Prostate gland (tissue), 2 donors: Measurements from ENCODE around the gene ALPP. TPM values are rescaled to one million over a fixed set of nuclear protein-coding genes. Genes with fewer than 3 reads are reported as not detected.

Experiments used
- DNase-seq: peaks from one replicate; pipeline ENCODE4 v3.0.0-alpha.2; 2019; ENCODE audit warnings: low spot score
- H3K27ac ChIP-seq, 2 donors: fragments of 200-600 bp; sonication (generic); 2 replicates each; pipeline ENCODE4 v1.5.1; 2017 to 2019
- H3K27me3 ChIP-seq: fragments of 200-600 bp; sonication (generic); replicated peaks from 2 replicates; pipeline ENCODE4 v1.5.1; 2019; ENCODE audit not compliant: insufficient read depth
- H3K36me3 ChIP-seq, 2 donors: fragments of 200-600 bp; sonication (generic); 1 replicate in 1 of 2; 2 replicates in 1 of 2; pipeline versions ENCODE4 v1.5.1 to v1.8.1; 2017 to 2019
- H3K4me1 ChIP-seq: fragments of 200-600 bp; sonication (generic); replicated peaks from 2 replicates; pipeline ENCODE4 v1.5.1; 2019
- H3K4me3 ChIP-seq, 2 donors: fragments of 200-600 bp; sonication (generic); 2 replicates each; pipeline ENCODE4 v1.5.1; 2017 to 2019
- H3K9me3 ChIP-seq: fragments of 200-600 bp; sonication (generic); 2 replicates; pipeline ENCODE4 v1.5.1; 2017
- POLR2A ChIP-seq: fragments of 450-650 bp; IDR thresholded peaks from one replicate; pipeline ENCODE4 v1.6.1; 2016; ENCODE audit warnings: antibody characterized with exemption, mild to moderate bottlenecking
- POLR2AphosphoS5 ChIP-seq: sonication (generic); formaldehyde crosslinking; IDR thresholded peaks from one replicate; pipeline ENCODE4 v1.6.1; 2017; ENCODE audit warnings: antibody characterized with exemption
- WGBS: methylation state at CpG from one replicate; pipeline ENCODE4 v1.1.5; 2018; 5-methylcytosine and 5-hydroxymethylcytosine counted together
- intact Hi-C: fragments of 100-400 bp; cut with DNase I; formaldehyde crosslinking; loops from one replicate; pipeline ENCODE4 v1.14.2; 2022
- total RNA-seq, 2 donors: library from RNA; depleted of rRNA; stranded (reverse); fragments of >200 nt; gene quantifications; one replicate each; pipeline ENCODE4 v1.1.0, GENCODE V29; 2016
- TF ChIP-seq, protein P1 (sequence below), 4 experiments: fragments of 200-600 bp in 2 of 4; fragments of 450-650 bp in 2 of 4; sonication (generic) in 2 of 4; IDR thresholded peaks; 1 replicate in 3 of 4; 2 replicates in 1 of 4; pipeline ENCODE4 v1.5.1; 2016 to 2019; ENCODE audit warnings: antibody characterized with exemption in 4 of 4, mild to moderate bottlenecking in 2 of 4, moderate library complexity in 2 of 4

Gene ALPP
- total RNA-seq, 2 donors from 2014 or later: 0.97 TPM; not detected in 1

DNA sequence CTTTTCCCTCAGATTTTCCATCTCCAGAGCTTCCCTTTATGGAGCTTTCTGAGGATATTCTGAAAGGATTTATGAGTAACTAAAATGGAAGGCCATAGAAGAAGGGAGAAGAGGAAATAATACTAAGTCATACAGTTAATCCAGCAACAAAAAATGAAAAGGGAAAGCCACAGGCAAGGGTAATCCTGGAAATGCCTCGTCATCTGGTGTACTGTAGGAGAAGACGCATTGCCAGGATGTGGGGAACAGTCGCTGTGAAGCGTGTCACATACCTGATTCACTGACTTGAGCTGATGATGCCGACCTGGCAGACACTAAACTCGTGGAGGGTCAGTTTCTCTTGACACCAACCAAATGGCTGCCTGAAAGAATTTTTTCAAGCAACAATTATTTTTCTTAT is 34.7 kb upstream of the ALPP start:
- no peak for DNase-seq
- Histone ChIP-seq H3K4me3 (no peak overlapping the region), H3K9me3 (no peaks in the 10 kb centered on the region), H3K36me3 (no peaks in the 10 kb centered on the region), H3K27ac (no peak overlapping the region), H3K4me1 (no peaks in the 10 kb centered on the region), H3K27me3 (no peaks in the 10 kb centered on the region)
- TF ChIP-seq POLR2AphosphoS5: no peak
- no peak for TF ChIP-seq POLR2A
- TF ChIP-seq, protein P1, sequence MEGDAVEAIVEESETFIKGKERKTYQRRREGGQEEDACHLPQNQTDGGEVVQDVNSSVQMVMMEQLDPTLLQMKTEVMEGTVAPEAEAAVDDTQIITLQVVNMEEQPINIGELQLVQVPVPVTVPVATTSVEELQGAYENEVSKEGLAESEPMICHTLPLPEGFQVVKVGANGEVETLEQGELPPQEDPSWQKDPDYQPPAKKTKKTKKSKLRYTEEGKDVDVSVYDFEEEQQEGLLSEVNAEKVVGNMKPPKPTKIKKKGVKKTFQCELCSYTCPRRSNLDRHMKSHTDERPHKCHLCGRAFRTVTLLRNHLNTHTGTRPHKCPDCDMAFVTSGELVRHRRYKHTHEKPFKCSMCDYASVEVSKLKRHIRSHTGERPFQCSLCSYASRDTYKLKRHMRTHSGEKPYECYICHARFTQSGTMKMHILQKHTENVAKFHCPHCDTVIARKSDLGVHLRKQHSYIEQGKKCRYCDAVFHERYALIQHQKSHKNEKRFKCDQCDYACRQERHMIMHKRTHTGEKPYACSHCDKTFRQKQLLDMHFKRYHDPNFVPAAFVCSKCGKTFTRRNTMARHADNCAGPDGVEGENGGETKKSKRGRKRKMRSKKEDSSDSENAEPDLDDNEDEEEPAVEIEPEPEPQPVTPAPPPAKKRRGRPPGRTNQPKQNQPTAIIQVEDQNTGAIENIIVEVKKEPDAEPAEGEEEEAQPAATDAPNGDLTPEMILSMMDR (IDR thresholded peaks at IDR 0.05): no peak
- intact Hi-C loops: no loop called here
- WGBS: 64% methylated on average over 6 of the region's 6 CpGs

GRCh38 chr2:232345251-232345650 is 33.3 kb upstream of the ALPP start:
- H3K4me1 ChIP-seq: no peaks in the 10 kb centered on the region
- TF ChIP-seq POLR2AphosphoS5: no peak
- TF ChIP-seq, protein P1 (IDR thresholded peaks at IDR 0.05): no peak
- TF ChIP-seq POLR2A: no peak
- H3K27ac ChIP-seq: no peak overlapping the region
- H3K27me3 ChIP-seq: peaks cover 4% of the 10 kb centered on the region
- H3K36me3 ChIP-seq: no peaks in the 10 kb centered on the region
- intact Hi-C loops: no loop called here
- WGBS: 91% methylated on average over 2 of the region's 8 CpGs
- no peak for DNase-seq
- H3K4me3 ChIP-seq: no peak overlapping the region
- H3K9me3 ChIP-seq: no peaks in the 10 kb centered on the region

DNA sequence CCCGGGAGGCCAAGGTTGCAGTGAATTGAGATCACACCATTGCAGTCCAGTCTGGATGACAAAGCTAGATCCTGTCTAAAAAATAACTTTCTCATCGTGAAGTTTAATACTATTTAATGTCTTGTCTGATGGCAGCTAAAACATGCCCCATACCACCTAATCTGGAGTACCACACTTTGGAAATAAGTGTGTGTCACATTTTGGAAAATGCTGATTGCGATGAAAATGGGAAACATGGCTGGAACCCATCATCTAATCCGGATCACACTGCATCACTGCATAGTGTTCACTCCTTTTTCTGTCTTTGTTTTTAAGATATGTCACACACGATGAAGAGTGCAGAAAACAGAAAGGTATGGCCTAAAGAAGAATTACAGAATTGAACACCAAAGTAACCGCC is 31.2 kb upstream of the ALPP start:
- 89% methylated on average over 6 of the region's 6 CpGs for WGBS
- intact Hi-C loops: no loop called here
- Histone ChIP-seq H3K4me1 (no peaks in the 10 kb centered on the region), H3K9me3 (no peaks in the 10 kb centered on the region), H3K4me3 (no peak overlapping the region), H3K27me3 (peaks cover 22% of the 10 kb centered on the region), H3K27ac (no peak overlapping the region), H3K36me3 (no peaks in the 10 kb centered on the region)
- no peak for DNase-seq
- TF ChIP-seq POLR2A (no peak), POLR2AphosphoS5 (no peak)
- TF ChIP-seq, protein P1 (IDR thresholded peaks at IDR 0.05): no peak

DNA sequence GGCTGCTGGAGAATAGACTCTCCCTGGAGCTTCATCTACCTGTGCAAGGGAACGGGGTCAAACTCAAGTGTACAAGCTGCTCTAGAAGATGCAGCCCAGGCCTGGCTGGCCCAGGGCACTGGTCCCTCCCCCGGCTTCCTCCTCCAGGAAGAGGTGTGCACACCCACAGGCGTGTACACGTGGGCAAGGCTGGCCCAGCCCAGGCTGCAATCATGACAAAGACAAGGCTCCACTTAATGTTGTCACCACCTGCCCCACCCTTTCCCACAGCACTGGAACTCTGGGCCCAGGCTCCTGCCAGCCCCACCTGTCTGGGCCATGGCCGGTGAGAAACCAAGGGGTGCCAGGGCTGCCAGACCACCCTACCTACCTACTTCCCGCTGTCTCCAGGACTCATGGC is 29.6 kb upstream of the ALPP start:
- intact Hi-C loops: no loop called here
- Histone ChIP-seq H3K4me3 (no peak overlapping the region), H3K36me3 (no peaks in the 10 kb centered on the region), H3K9me3 (no peaks in the 10 kb centered on the region), H3K27ac (no peak overlapping the region), H3K4me1 (no peaks in the 10 kb centered on the region), H3K27me3 (peaks cover 32% of the 10 kb centered on the region)
- no peak for DNase-seq
- WGBS: 57% methylated on average over 4 of the region's 6 CpGs
- TF ChIP-seq, protein P1 (IDR thresholded peaks at IDR 0.05): no peak
- TF ChIP-seq POLR2A: no peak
- TF ChIP-seq POLR2AphosphoS5: no peak

GRCh38 chr2:232349546-232349945 is 29.0 kb upstream of the ALPP start:
- H3K4me3 ChIP-seq: no peak overlapping the region
- H3K4me1 ChIP-seq: no peaks in the 10 kb centered on the region
- no peak for DNase-seq
- WGBS: 69% methylated on average over 7 of the region's 7 CpGs
- H3K27ac ChIP-seq: no peak overlapping the region
- intact Hi-C loops: no loop called here
- H3K36me3 ChIP-seq: no peaks in the 10 kb centered on the region
- TF ChIP-seq POLR2AphosphoS5 (no peak), POLR2A (no peak)
- TF ChIP-seq, protein P1 (IDR thresholded peaks at IDR 0.05): no peak
- no peaks in the 10 kb centered on the region for H3K9me3 ChIP-seq
- peaks cover 32% of the 10 kb centered on the region for H3K27me3 ChIP-seq
